Fibroblast of lung (primary cell): ENCODE results near the gene WNK1. TPM values are rescaled to one million over a fixed set of nuclear protein-coding genes. Genes with fewer than 3 reads are reported as not detected.
A peak's percentile ranks its signal among the peaks of the same experiment; 100 is the strongest.

Experiments used
- DNase-seq, 2 donors: peaks; one replicate each; pipeline versions ENCODE4 v3.0.0 to v3.0.0-alpha.2; 2010; ENCODE audit warnings: low read depth in 2 of 2
- H2AFZ ChIP-seq: 2 replicates; pipeline ENCODE4 v1.5.1; 2012; ENCODE audit warnings: low read length, control low read depth, inconsistent platforms
- H3K27ac ChIP-seq: 2 replicates; pipeline ENCODE4 v1.5.1; 2011; ENCODE audit warnings: low read length, control low read depth; ENCODE audit not compliant: insufficient read depth
- H3K27me3 ChIP-seq: 2 replicates; pipeline ENCODE4 v1.5.1; 2011; ENCODE audit warnings: mild to moderate bottlenecking, low read length; ENCODE audit not compliant: control insufficient read depth, insufficient read depth
- H3K36me3 ChIP-seq: 2 replicates; pipeline ENCODE4 v1.5.1; 2011; ENCODE audit warnings: low read length; ENCODE audit not compliant: control insufficient read depth, insufficient read depth
- H3K4me1 ChIP-seq: 2 replicates; pipeline ENCODE4 v1.5.1; 2011; ENCODE audit warnings: low read length; ENCODE audit not compliant: control insufficient read depth, insufficient read depth; ENCODE audit errors: extremely low read depth
- H3K4me2 ChIP-seq: 2 replicates; pipeline ENCODE4 v1.5.1; 2011; ENCODE audit warnings: low read length, control low read depth; ENCODE audit not compliant: insufficient read depth; ENCODE audit errors: extremely low read depth
- H3K4me3 ChIP-seq, 4 experiments: fragments of 200-600 bp in 1 of 4; sonication (generic) in 1 of 4; replicated peaks in 1 of 4; 2 replicates each; pipeline ENCODE4 v1.5.1; 2011 to 2016; ENCODE audit warnings: low read length in 4 of 4, low read depth in 3 of 4, mild to moderate bottlenecking in 3 of 4, control low read depth in 2 of 4, inconsistent platforms in 1 of 4, mixed read lengths in 1 of 4; ENCODE audit not compliant: insufficient read depth in 1 of 4; ENCODE audit errors: control extremely low read depth in 1 of 4
- H3K79me2 ChIP-seq: 2 replicates; pipeline ENCODE4 v1.5.1; 2012; ENCODE audit warnings: mild to moderate bottlenecking, low read length, inconsistent platforms; ENCODE audit not compliant: control insufficient read depth, insufficient read depth
- H3K9ac ChIP-seq: 2 replicates; pipeline ENCODE4 v1.5.1; 2011; ENCODE audit warnings: mild to moderate bottlenecking, low read length, control low read depth; ENCODE audit not compliant: insufficient read depth
- H3K9me3 ChIP-seq: 2 replicates; pipeline ENCODE4 v1.5.1; 2012; ENCODE audit warnings: low read depth, low read length; ENCODE audit not compliant: control insufficient read depth, insufficient read depth
- H4K20me1 ChIP-seq: 2 replicates; pipeline ENCODE4 v1.5.1; 2011; ENCODE audit warnings: low read length; ENCODE audit not compliant: control insufficient read depth, insufficient read depth; ENCODE audit errors: extremely low read depth
- CTCF ChIP-seq, 2 donors: IDR thresholded peaks in 1 of 2; conservative IDR thresholded peaks in 1 of 2; 1 replicate in 1 of 2; 2 replicates in 1 of 2; pipeline ENCODE4 v1.5.1; 2011 to 2012; ENCODE audit warnings: low read length in 2 of 2, control low read depth in 1 of 2, inconsistent platforms in 1 of 2, low read depth in 1 of 2, mild to moderate bottlenecking in 1 of 2
- EZH2 ChIP-seq: IDR thresholded peaks from 2 replicates; pipeline ENCODE4 v1.5.1; 2012; ENCODE audit warnings: low read length, control low read depth, mild to moderate bottlenecking; ENCODE audit errors: missing control alignments
- polyA plus RNA-seq, 2 donors: library from polyadenylated mRNA; depleted of rRNA in 1 of 2; stranded (reverse) in 1 of 2; unstranded in 1 of 2; fragments of >200 nt; gene quantifications; 2 replicates each; pipeline ENCODE4 v1.2.1, GENCODE V29; 2011 to 2012; ENCODE audit warnings: missing spikeins in 1 of 2
- total RNA-seq: library from RNA; depleted of rRNA; stranded (reverse); fragments of >200 nt; gene quantifications from 2 replicates; pipeline ENCODE4 v1.2.1, GENCODE V29; 2014

The WNK1 gene
- total and polyA plus RNA-seq, 2 donors (not counting 1 experiment from before 2014, with no cell fraction given) = 38.5 to 130 TPM

GRCh38 chr12:826331-826730 is 74.0 kb downstream of the WNK1 start:
- H3K9ac ChIP-seq = no peak overlapping the region
- H3K79me2 ChIP-seq = peaks cover 29% of the 10 kb centered on the region
- H3K27ac ChIP-seq = no peak overlapping the region
- TF ChIP-seq CTCF (conservative IDR thresholded peaks at IDR 0.05 in 1 of 2, IDR thresholded peaks at IDR 0.05 in 1 of 2; ENCODE audit: low read depth in 1 of 2, low read length in 2 of 2) (no peak), EZH2 (no peak)
- no peaks in the 10 kb centered on the region for H3K27me3 ChIP-seq
- DNase-seq = no peak
- no peaks in the 10 kb centered on the region for H3K9me3 ChIP-seq
- no peak overlapping the region for H2AFZ ChIP-seq
- H3K4me3 ChIP-seq = no peak overlapping the region
- H3K36me3 ChIP-seq = peaks cover 6% of the 10 kb centered on the region
- no peaks in the 10 kb centered on the region for H4K20me1 ChIP-seq
- H3K4me2 ChIP-seq = no peak overlapping the region
- H3K4me1 ChIP-seq = no peaks in the 10 kb centered on the region

GRCh38 chr12:828726-829395 is 76.5 kb downstream of the WNK1 start:
- no peak for TF ChIP-seq EZH2
- no peak for TF ChIP-seq CTCF (conservative IDR thresholded peaks at IDR 0.05 in 1 of 2, IDR thresholded peaks at IDR 0.05 in 1 of 2; ENCODE audit: low read depth in 1 of 2, low read length in 2 of 2)
- no peak overlapping the region for H3K27ac ChIP-seq
- no peak overlapping the region for H3K4me3 ChIP-seq
- no peaks in the 10 kb centered on the region for H3K4me1 ChIP-seq
- DNase-seq = peak in 1 of 2 donors; percentile 47
- no peak overlapping the region for H3K4me2 ChIP-seq
- peaks cover 6% of the 10 kb centered on the region for H3K36me3 ChIP-seq
- H3K79me2 ChIP-seq = peaks cover 9% of the 10 kb centered on the region
- no peaks in the 10 kb centered on the region for H3K27me3 ChIP-seq
- no peaks in the 10 kb centered on the region for H4K20me1 ChIP-seq
- H2AFZ ChIP-seq = no peak overlapping the region
- H3K9ac ChIP-seq = no peak overlapping the region
- H3K9me3 ChIP-seq = no peaks in the 10 kb centered on the region

GRCh38 chr12:830111-830867 is 77.9 kb downstream of the WNK1 start:
- TF ChIP-seq EZH2 = no peak
- TF ChIP-seq CTCF (conservative IDR thresholded peaks at IDR 0.05 in 1 of 2, IDR thresholded peaks at IDR 0.05 in 1 of 2; ENCODE audit: low read depth in 1 of 2, low read length in 2 of 2) = no peak
- no peaks in the 10 kb centered on the region for H3K27me3 ChIP-seq
- no peaks in the 10 kb centered on the region for H3K9me3 ChIP-seq
- H4K20me1 ChIP-seq = no peaks in the 10 kb centered on the region
- no peak overlapping the region for H3K27ac ChIP-seq
- no peaks in the 10 kb centered on the region for H3K4me1 ChIP-seq
- H3K9ac ChIP-seq = no peak overlapping the region
- H3K79me2 ChIP-seq = peaks cover 2% of the 10 kb centered on the region
- H3K4me3 ChIP-seq = no peak overlapping the region
- no peak for DNase-seq
- peaks cover 6% of the 10 kb centered on the region for H3K36me3 ChIP-seq
- no peak overlapping the region for H3K4me2 ChIP-seq
- H2AFZ ChIP-seq = no peak overlapping the region
